Body of pancreas (tissue), 4 donors: ENCODE measurements around the gene IFRD1.

Experiments used
- POLR2A ChIP-seq, 3 donors: fragments of 450-650 bp; IDR thresholded peaks; one replicate each; pipeline ENCODE4 v1.6.1; 2016; ENCODE audit warnings: antibody characterized with exemption in 3 of 3, mild to moderate bottlenecking in 2 of 3
- TF ChIP-seq, protein P1 (sequence below), 7 experiments: fragments of 450-650 bp in 4 of 7; fragments of 200-600 bp in 3 of 7; sonication (generic) in 3 of 7; IDR thresholded peaks; one replicate each; pipeline ENCODE4 v1.5.1; 2016 to 2019; ENCODE audit warnings: antibody characterized with exemption in 7 of 7

GRCh38 chr7:112423987-112424386 is 26.3 kb upstream of the IFRD1 start:
- TF ChIP-seq, protein P1, sequence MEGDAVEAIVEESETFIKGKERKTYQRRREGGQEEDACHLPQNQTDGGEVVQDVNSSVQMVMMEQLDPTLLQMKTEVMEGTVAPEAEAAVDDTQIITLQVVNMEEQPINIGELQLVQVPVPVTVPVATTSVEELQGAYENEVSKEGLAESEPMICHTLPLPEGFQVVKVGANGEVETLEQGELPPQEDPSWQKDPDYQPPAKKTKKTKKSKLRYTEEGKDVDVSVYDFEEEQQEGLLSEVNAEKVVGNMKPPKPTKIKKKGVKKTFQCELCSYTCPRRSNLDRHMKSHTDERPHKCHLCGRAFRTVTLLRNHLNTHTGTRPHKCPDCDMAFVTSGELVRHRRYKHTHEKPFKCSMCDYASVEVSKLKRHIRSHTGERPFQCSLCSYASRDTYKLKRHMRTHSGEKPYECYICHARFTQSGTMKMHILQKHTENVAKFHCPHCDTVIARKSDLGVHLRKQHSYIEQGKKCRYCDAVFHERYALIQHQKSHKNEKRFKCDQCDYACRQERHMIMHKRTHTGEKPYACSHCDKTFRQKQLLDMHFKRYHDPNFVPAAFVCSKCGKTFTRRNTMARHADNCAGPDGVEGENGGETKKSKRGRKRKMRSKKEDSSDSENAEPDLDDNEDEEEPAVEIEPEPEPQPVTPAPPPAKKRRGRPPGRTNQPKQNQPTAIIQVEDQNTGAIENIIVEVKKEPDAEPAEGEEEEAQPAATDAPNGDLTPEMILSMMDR (IDR thresholded peaks at IDR 0.05): no peak
- TF ChIP-seq POLR2A (IDR thresholded peaks at IDR 0.05): no peak
